GM21367 (cell line): ENCODE data around the gene AGPAT4.
"Not testable (repeated sequence)": the region's sequence is repeated elsewhere in the genome, so short reads cannot be mapped to it uniquely, and the experiment has no call there.

Experiments
- ATAC-seq: cut with Tn5 transposase; IDR thresholded peaks from one replicate; pipeline ENCODE4 v1.9.1; 2021; ENCODE audit not compliant: unreplicated experiment

AGPAT4 gene

GRCh38 chr6:161210857-161211256, 63.0 kb downstream of the AGPAT4 start:
- no peak for ATAC-seq

GRCh38 chr6:161207200-161207599, 66.7 kb downstream of the AGPAT4 start:
- no peak for ATAC-seq

- no peak for ATAC-seq
These were observed 68.8 kb downstream of the AGPAT4 start for GRCh38 chr6:161204866-161205557.

GRCh38 chr6:161200610-161201370, 73.1 kb downstream of the AGPAT4 start:
- no peak for ATAC-seq

GRCh38 chr6:161199850-161200249, 74.0 kb downstream of the AGPAT4 start:
- no peak for ATAC-seq

GRCh38 chr6:161198783-161199460, 74.9 kb downstream of the AGPAT4 start:
- ATAC-seq = no peak

GRCh38 chr6:161198176-161198575, 75.7 kb downstream of the AGPAT4 start:
- no peak for ATAC-seq

- no peak for ATAC-seq
These were observed 78.5 kb downstream of the AGPAT4 start for GRCh38 chr6:161195386-161195785.

- no peak for ATAC-seq
These were observed 79.5 kb downstream of the AGPAT4 start for GRCh38 chr6:161194374-161194773.

- no peak for ATAC-seq
These were observed 81.0 kb downstream of the AGPAT4 start for GRCh38 chr6:161192636-161193411.

- ATAC-seq = no peak
These were observed 82.2 kb downstream of the AGPAT4 start for GRCh38 chr6:161191671-161192070.

- ATAC-seq = no peak
These were observed 82.9 kb downstream of the AGPAT4 start for GRCh38 chr6:161191007-161191406.

GRCh38 chr6:161189891-161190290, 84.0 kb downstream of the AGPAT4 start:
- ATAC-seq = no peak

GRCh38 chr6:161188547-161189465, 85.1 kb downstream of the AGPAT4 start:
- no peak for ATAC-seq

GRCh38 chr6:161186173-161186769, 87.6 kb downstream of the AGPAT4 start:
- ATAC-seq = no peak

GRCh38 chr6:161181121-161181520, 92.7 kb downstream of the AGPAT4 start:
- ATAC-seq = no peak

- not testable (repeated sequence) for ATAC-seq
These were observed 95.7 kb downstream of the AGPAT4 start for GRCh38 chr6:161178155-161178554.

GRCh38 chr6:161176428-161176827, 97.4 kb downstream of the AGPAT4 start:
- not testable (repeated sequence) for ATAC-seq

GRCh38 chr6:161172769-161173168, 101.1 kb downstream of the AGPAT4 start:
- ATAC-seq = not testable (repeated sequence)

GRCh38 chr6:161171207-161171606, 102.7 kb downstream of the AGPAT4 start:
- ATAC-seq = no peak
